Smooth muscle cell (in vitro differentiated cells): ENCODE measurements around the gene PRPS1. TPM values are rescaled to one million over a fixed set of nuclear protein-coding genes. Genes with fewer than 3 reads are reported as not detected.

Source experiments
- DNase-seq: peaks from one replicate; lab custom pipeline; 2025; ENCODE audit not compliant: unreplicated experiment; lab: John Stamatoyannopoulos, UW
- H2AFZ ChIP-seq: fragments of 200-600 bp; sonication (generic); 2 replicates; pipeline ENCODE4 v1.6.0; 2016; ENCODE audit warnings: antibody characterized with exemption, low read depth, mild to moderate bottlenecking
- H3F3A ChIP-seq: fragments of 200-600 bp; sonication (generic); 2 replicates; pipeline ENCODE4 v1.6.0; 2017; ENCODE audit warnings: antibody characterized with exemption, low read depth
- H3K27ac ChIP-seq: fragments of 200-600 bp; sonication (generic); 2 replicates; pipeline ENCODE4 v1.5.1; 2016; ENCODE audit warnings: low read depth, mild to moderate bottlenecking
- H3K27me3 ChIP-seq: fragments of 200-600 bp; sonication (generic); 2 replicates; pipeline ENCODE4 v1.6.1; 2016; ENCODE audit warnings: low read depth, mild to moderate bottlenecking
- H3K36me3 ChIP-seq: fragments of 200-600 bp; sonication (generic); 2 replicates; pipeline ENCODE4 v1.5.1; 2016; ENCODE audit warnings: low read depth
- H3K4me1 ChIP-seq: fragments of 200-600 bp; sonication (generic); 2 replicates; pipeline ENCODE4 v1.5.1; 2016; ENCODE audit warnings: low read depth
- H3K4me2 ChIP-seq: fragments of 200-600 bp; sonication (generic); 2 replicates; pipeline ENCODE4 v1.6.0; 2016; ENCODE audit warnings: mild to moderate bottlenecking
- H3K4me3 ChIP-seq: fragments of 200-600 bp; sonication (generic); 2 replicates; pipeline ENCODE4 v1.5.1; 2016; ENCODE audit warnings: mild to moderate bottlenecking
- H3K79me2 ChIP-seq: fragments of 200-600 bp; sonication (generic); 2 replicates; pipeline ENCODE4 v1.6.0; 2016; ENCODE audit warnings: low read depth, mild to moderate bottlenecking
- H3K9ac ChIP-seq: fragments of 200-600 bp; sonication (generic); 2 replicates; pipeline ENCODE4 v1.6.0; 2016; ENCODE audit warnings: low read depth
- H3K9me3 ChIP-seq: fragments of 200-600 bp; sonication (generic); replicated peaks from 2 replicates; pipeline ENCODE4 v1.5.1; 2016; ENCODE audit warnings: low read depth
- H4K20me1 ChIP-seq: fragments of 200-600 bp; sonication (generic); 2 replicates; pipeline ENCODE4 v1.6.0; 2016; ENCODE audit warnings: low read depth
- WGBS: methylation state at CpG from one replicate; pipeline ENCODE4 v1.1.7; 2016; ENCODE audit warnings: low lambda C conversion rate; 5-methylcytosine and 5-hydroxymethylcytosine counted together
- polyA plus RNA-seq: library from polyadenylated mRNA; unstranded; fragments of >200 nt; fragmentation: Nextera tagmentation; extraction: Ambion mirVana; gene quantifications from 2 replicates; pipeline ENCODE4 v1.2.1, GENCODE V29; 2016
- total RNA-seq: library from RNA; depleted of rRNA; stranded (reverse); fragments of >200 nt; gene quantifications from 2 replicates; pipeline ENCODE4 v1.2.3, GENCODE V29; 2014
- TF ChIP-seq, protein P1 (sequence below): fragments of 200-600 bp; sonication (generic); IDR thresholded peaks from 2 replicates; pipeline ENCODE4 v1.5.1; 2017; ENCODE audit warnings: borderline replicate concordance, mild to moderate bottlenecking, antibody characterized with exemption; ENCODE audit not compliant: insufficient read depth, poor library complexity, severe bottlenecking

The PRPS1 gene
- total and polyA plus RNA-seq, 2 experiments from 2014 or later: 51.7 to 60.5 TPM

DNA sequence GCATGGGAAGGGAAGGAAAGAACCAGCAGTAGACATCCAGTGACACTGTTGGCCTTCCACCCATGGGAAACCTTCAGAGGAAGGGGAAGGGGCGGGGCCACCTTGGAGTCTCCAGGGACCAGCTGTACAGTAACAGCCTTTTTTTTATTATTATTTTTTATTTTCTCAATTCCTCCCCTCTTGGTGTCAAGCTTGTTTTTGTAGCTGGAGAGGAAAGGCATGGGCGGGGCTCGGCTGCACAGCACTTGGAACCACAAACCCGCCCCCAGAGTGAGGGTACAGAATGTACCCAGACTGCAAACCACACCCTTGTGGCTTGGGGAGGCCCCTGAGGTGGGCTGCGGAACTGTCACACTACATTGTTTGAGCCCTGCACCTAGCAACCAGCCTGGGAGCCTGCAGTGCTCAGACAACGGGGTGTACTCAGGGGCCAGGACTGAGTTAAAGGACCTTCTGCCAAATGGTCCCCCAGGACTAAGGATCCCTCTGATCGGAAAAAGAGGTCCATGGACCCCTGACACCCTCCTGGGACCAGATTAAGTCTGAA, 45.7 kb downstream of the PRPS1 start:
- H3K27ac ChIP-seq: peak overlapping the region; percentile 99
- no peaks in the 10 kb centered on the region for H3K9me3 ChIP-seq
- no peaks in the 10 kb centered on the region for H3K79me2 ChIP-seq
- peaks cover 9% of the 10 kb centered on the region for H3K4me1 ChIP-seq
- H3F3A ChIP-seq: peaks cover 29% of the 10 kb centered on the region
- TF ChIP-seq, protein P1, sequence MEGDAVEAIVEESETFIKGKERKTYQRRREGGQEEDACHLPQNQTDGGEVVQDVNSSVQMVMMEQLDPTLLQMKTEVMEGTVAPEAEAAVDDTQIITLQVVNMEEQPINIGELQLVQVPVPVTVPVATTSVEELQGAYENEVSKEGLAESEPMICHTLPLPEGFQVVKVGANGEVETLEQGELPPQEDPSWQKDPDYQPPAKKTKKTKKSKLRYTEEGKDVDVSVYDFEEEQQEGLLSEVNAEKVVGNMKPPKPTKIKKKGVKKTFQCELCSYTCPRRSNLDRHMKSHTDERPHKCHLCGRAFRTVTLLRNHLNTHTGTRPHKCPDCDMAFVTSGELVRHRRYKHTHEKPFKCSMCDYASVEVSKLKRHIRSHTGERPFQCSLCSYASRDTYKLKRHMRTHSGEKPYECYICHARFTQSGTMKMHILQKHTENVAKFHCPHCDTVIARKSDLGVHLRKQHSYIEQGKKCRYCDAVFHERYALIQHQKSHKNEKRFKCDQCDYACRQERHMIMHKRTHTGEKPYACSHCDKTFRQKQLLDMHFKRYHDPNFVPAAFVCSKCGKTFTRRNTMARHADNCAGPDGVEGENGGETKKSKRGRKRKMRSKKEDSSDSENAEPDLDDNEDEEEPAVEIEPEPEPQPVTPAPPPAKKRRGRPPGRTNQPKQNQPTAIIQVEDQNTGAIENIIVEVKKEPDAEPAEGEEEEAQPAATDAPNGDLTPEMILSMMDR: no peak
- WGBS: 65% methylated on average over 7 of the region's 7 CpGs
- H3K4me2 ChIP-seq: peak overlapping the region; percentile 69
- H3K36me3 ChIP-seq: no peaks in the 10 kb centered on the region
- no peaks in the 10 kb centered on the region for H3K27me3 ChIP-seq
- no peak overlapping the region for H3K4me3 ChIP-seq
- H3K9ac ChIP-seq: peak overlapping the region; percentile 90
- no peak overlapping the region for H2AFZ ChIP-seq
- H4K20me1 ChIP-seq: no peaks in the 10 kb centered on the region
- peak; percentile 24 for DNase-seq

DNA sequence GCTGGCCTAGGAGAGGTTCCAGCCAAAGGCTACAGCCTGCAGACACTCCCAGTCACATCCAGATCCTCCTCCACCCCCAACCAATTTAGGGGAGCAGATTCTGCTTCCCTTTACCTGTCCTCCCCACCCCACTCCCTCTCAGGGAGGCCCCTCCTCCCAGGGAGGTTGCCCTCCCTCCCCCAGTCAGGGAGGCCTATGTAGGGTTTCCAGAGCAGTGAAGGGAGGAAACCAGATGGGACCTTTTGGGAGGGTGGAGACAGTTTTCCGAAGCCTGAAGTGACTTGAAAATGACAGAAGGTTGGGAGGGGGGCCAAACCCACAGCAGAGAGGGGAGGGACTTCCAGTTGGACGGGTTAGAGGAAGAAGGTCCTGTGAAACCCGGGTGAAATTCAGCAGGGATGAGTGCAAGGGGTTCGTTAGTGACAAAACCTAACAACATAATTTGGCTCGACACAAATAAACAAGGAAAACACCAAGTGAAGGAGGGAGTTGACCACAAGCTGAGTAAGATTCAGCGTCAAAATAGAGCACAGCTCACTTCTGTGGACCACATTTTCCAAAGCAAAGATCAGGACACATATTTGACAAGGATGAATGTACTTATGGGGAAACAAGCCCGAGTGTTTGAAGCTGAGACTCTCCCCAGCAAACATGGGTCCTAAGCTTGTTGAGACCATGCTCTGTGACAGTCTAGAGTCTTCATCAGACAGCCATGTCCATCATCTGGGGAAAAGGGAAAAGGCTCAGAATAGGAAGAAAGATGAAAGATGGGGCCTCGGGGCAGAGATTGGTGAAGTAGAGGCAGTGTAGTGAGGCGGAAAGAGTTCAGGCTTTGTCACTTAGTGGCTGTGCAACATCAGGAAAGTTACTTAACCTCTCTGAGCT, 46.4 kb downstream of the PRPS1 start:
- no peaks in the 10 kb centered on the region for H3K27me3 ChIP-seq
- peak overlapping the region; percentile 45 for H3K4me3 ChIP-seq
- no peaks in the 10 kb centered on the region for H3K9me3 ChIP-seq
- H3K9ac ChIP-seq: peak overlapping the region; percentile 90
- no peaks in the 10 kb centered on the region for H4K20me1 ChIP-seq
- peaks cover 29% of the 10 kb centered on the region for H3F3A ChIP-seq
- no peaks in the 10 kb centered on the region for H3K36me3 ChIP-seq
- WGBS: 29% methylated on average over 9 of the region's 9 CpGs
- H2AFZ ChIP-seq: no peak overlapping the region
- H3K27ac ChIP-seq: peak overlapping the region; percentile 99
- H3K79me2 ChIP-seq: no peaks in the 10 kb centered on the region
- TF ChIP-seq, protein P1: no peak
- H3K4me2 ChIP-seq: peak overlapping the region; percentile 81
- DNase-seq: peak; percentile 24
- peaks cover 9% of the 10 kb centered on the region for H3K4me1 ChIP-seq

DNA sequence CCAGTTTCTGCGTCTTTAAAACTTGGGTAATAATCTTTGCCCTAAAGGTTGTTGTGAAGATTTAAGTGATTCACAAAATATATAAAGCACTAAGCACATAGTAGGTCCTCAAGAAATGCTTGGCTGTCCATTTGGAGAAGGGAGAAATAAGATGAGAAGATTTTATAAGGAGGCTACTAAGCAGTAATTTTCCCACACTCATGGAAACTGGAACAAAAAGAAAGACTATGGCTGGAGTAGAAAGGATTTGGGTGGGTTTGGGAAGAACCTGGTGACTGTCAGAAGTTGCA, 47.0 kb downstream of the PRPS1 start:
- TF ChIP-seq, protein P1: no peak
- Histone ChIP-seq H3K36me3 (no peaks in the 10 kb centered on the region), H3K9ac (peak overlapping the region; percentile 90), H4K20me1 (no peaks in the 10 kb centered on the region), H2AFZ (no peak overlapping the region), H3K27me3 (no peaks in the 10 kb centered on the region), H3K4me1 (peaks cover 9% of the 10 kb centered on the region), H3K27ac (peak overlapping the region; percentile 99), H3F3A (peaks cover 29% of the 10 kb centered on the region), H3K4me2 (peak overlapping the region; percentile 81), H3K4me3 (peak overlapping the region; percentile 45), H3K9me3 (no peaks in the 10 kb centered on the region), H3K79me2 (no peaks in the 10 kb centered on the region)
- 96% methylated on average over 1 of the region's 1 CpG for WGBS
- DNase-seq: no peak
